Smooth muscle cell (in vitro differentiated cells): Measurements from ENCODE around the gene KLHL36. TPM values are rescaled to one million over a fixed set of nuclear protein-coding genes. Genes with fewer than 3 reads are reported as not detected.
A peak's percentile ranks its signal among the peaks of the same experiment; 100 is the strongest.

ENCODE experiments used
- DNase-seq: peaks from one replicate; lab custom pipeline; 2025; ENCODE audit not compliant: unreplicated experiment; lab: John Stamatoyannopoulos, UW
- H2AFZ ChIP-seq: fragments of 200-600 bp; sonication (generic); 2 replicates; pipeline ENCODE4 v1.6.0; 2016; ENCODE audit warnings: antibody characterized with exemption, low read depth, mild to moderate bottlenecking
- H3F3A ChIP-seq: fragments of 200-600 bp; sonication (generic); 2 replicates; pipeline ENCODE4 v1.6.0; 2017; ENCODE audit warnings: antibody characterized with exemption, low read depth
- H3K27ac ChIP-seq: fragments of 200-600 bp; sonication (generic); 2 replicates; pipeline ENCODE4 v1.5.1; 2016; ENCODE audit warnings: low read depth, mild to moderate bottlenecking
- H3K27me3 ChIP-seq: fragments of 200-600 bp; sonication (generic); 2 replicates; pipeline ENCODE4 v1.6.1; 2016; ENCODE audit warnings: low read depth, mild to moderate bottlenecking
- H3K36me3 ChIP-seq: fragments of 200-600 bp; sonication (generic); 2 replicates; pipeline ENCODE4 v1.5.1; 2016; ENCODE audit warnings: low read depth
- H3K4me1 ChIP-seq: fragments of 200-600 bp; sonication (generic); 2 replicates; pipeline ENCODE4 v1.5.1; 2016; ENCODE audit warnings: low read depth
- H3K4me2 ChIP-seq: fragments of 200-600 bp; sonication (generic); 2 replicates; pipeline ENCODE4 v1.6.0; 2016; ENCODE audit warnings: mild to moderate bottlenecking
- H3K4me3 ChIP-seq: fragments of 200-600 bp; sonication (generic); 2 replicates; pipeline ENCODE4 v1.5.1; 2016; ENCODE audit warnings: mild to moderate bottlenecking
- H3K79me2 ChIP-seq: fragments of 200-600 bp; sonication (generic); 2 replicates; pipeline ENCODE4 v1.6.0; 2016; ENCODE audit warnings: low read depth, mild to moderate bottlenecking
- H3K9ac ChIP-seq: fragments of 200-600 bp; sonication (generic); 2 replicates; pipeline ENCODE4 v1.6.0; 2016; ENCODE audit warnings: low read depth
- H3K9me3 ChIP-seq: fragments of 200-600 bp; sonication (generic); replicated peaks from 2 replicates; pipeline ENCODE4 v1.5.1; 2016; ENCODE audit warnings: low read depth
- H4K20me1 ChIP-seq: fragments of 200-600 bp; sonication (generic); 2 replicates; pipeline ENCODE4 v1.6.0; 2016; ENCODE audit warnings: low read depth
- CTCF ChIP-seq: fragments of 200-600 bp; sonication (generic); IDR thresholded peaks from 2 replicates; pipeline ENCODE4 v1.5.1; 2017; ENCODE audit warnings: borderline replicate concordance, mild to moderate bottlenecking, antibody characterized with exemption; ENCODE audit not compliant: insufficient read depth, poor library complexity, severe bottlenecking
- WGBS: methylation state at CpG from one replicate; pipeline ENCODE4 v1.1.7; 2016; ENCODE audit warnings: low lambda C conversion rate; 5-methylcytosine and 5-hydroxymethylcytosine counted together
- polyA plus RNA-seq: library from polyadenylated mRNA; unstranded; fragments of >200 nt; fragmentation: Nextera tagmentation; extraction: Ambion mirVana; gene quantifications from 2 replicates; pipeline ENCODE4 v1.2.1, GENCODE V29; 2016
- total RNA-seq: library from RNA; depleted of rRNA; stranded (reverse); fragments of >200 nt; gene quantifications from 2 replicates; pipeline ENCODE4 v1.2.3, GENCODE V29; 2014

Gene KLHL36
- total and polyA plus RNA-seq, 2 experiments from 2014 or later, result 18.0 to 35.4 TPM

- TF ChIP-seq CTCF, result no peak
- H3K27ac ChIP-seq, result peak within 1 kb of the TSS; percentile 20
- no peaks in the 10 kb centered on the region for H3K9me3 ChIP-seq
- peaks cover 48% of the 10 kb centered on the region for H3K79me2 ChIP-seq
- H3K9ac ChIP-seq, result peak within 1 kb of the TSS; percentile 91
- peaks cover 16% of the 10 kb centered on the region for H3K4me1 ChIP-seq
- H3K4me2 ChIP-seq, result peak within 1 kb of the TSS; percentile 97
- H3F3A ChIP-seq, result no peaks in the 10 kb centered on the region
- no peaks in the 10 kb centered on the region for H3K27me3 ChIP-seq
- under 1% methylated on average over 43 of the region's 97 CpGs for WGBS
- DNase-seq, result peak; percentile 49
- H3K4me3 ChIP-seq, result peak within 1 kb of the TSS; percentile 96
- H3K36me3 ChIP-seq, result no peaks in the 10 kb centered on the region
- peak within 1 kb of the TSS; percentile 96 for H2AFZ ChIP-seq
- peaks cover 47% of the 10 kb centered on the region for H4K20me1 ChIP-seq
Observed at GRCh38 chr16:84699712-84700445, 51.6 kb downstream of the KLHL36 start, which contains the start of gene USP10. TSS of gene USP10 (plus strand) at chr16:84700000. CDS start at chr16:84700091, 91 bp downstream.

GRCh38 chr16:84700446-84701300, 52.4 kb downstream of the KLHL36 start:
- Histone ChIP-seq H3K4me3 (peak overlapping the region; percentile 96), H3F3A (no peaks in the 10 kb centered on the region), H4K20me1 (peaks cover 55% of the 10 kb centered on the region), H3K9me3 (no peaks in the 10 kb centered on the region), H3K27ac (peak overlapping the region; percentile 20), H3K36me3 (no peaks in the 10 kb centered on the region), H2AFZ (no peak overlapping the region), H3K4me1 (peaks cover 16% of the 10 kb centered on the region), H3K27me3 (no peaks in the 10 kb centered on the region), H3K79me2 (peaks cover 56% of the 10 kb centered on the region), H3K4me2 (peak overlapping the region; percentile 97), H3K9ac (peak overlapping the region; percentile 91)
- WGBS, result 3% methylated on average over 22 of the region's 28 CpGs
- no peak for TF ChIP-seq CTCF
- DNase-seq, result no peak

GRCh38 chr16:84703681-84704080, 55.4 kb downstream of the KLHL36 start:
- H3K79me2 ChIP-seq, result peaks cover 86% of the 10 kb centered on the region
- peak overlapping the region; percentile 65 for H3K27ac ChIP-seq
- DNase-seq, result no peak
- H2AFZ ChIP-seq, result no peak overlapping the region
- no peaks in the 10 kb centered on the region for H3K9me3 ChIP-seq
- H3K4me3 ChIP-seq, result no peak overlapping the region
- 40% methylated on average over 10 of the region's 10 CpGs for WGBS
- H3K4me2 ChIP-seq, result peak overlapping the region; percentile 47
- peaks cover 20% of the 10 kb centered on the region for H3K4me1 ChIP-seq
- H3K9ac ChIP-seq, result no peak overlapping the region
- no peak for TF ChIP-seq CTCF
- peaks cover 84% of the 10 kb centered on the region for H4K20me1 ChIP-seq
- H3F3A ChIP-seq, result no peaks in the 10 kb centered on the region
- H3K27me3 ChIP-seq, result no peaks in the 10 kb centered on the region
- H3K36me3 ChIP-seq, result no peaks in the 10 kb centered on the region
